ENCODE results near the gene FIBCD1.

FIBCD1 gene

GRCh38 chr9:130884542-130885483, 54.2 kb downstream of the FIBCD1 start:
- TF ChIP-seq, protein P1, sequence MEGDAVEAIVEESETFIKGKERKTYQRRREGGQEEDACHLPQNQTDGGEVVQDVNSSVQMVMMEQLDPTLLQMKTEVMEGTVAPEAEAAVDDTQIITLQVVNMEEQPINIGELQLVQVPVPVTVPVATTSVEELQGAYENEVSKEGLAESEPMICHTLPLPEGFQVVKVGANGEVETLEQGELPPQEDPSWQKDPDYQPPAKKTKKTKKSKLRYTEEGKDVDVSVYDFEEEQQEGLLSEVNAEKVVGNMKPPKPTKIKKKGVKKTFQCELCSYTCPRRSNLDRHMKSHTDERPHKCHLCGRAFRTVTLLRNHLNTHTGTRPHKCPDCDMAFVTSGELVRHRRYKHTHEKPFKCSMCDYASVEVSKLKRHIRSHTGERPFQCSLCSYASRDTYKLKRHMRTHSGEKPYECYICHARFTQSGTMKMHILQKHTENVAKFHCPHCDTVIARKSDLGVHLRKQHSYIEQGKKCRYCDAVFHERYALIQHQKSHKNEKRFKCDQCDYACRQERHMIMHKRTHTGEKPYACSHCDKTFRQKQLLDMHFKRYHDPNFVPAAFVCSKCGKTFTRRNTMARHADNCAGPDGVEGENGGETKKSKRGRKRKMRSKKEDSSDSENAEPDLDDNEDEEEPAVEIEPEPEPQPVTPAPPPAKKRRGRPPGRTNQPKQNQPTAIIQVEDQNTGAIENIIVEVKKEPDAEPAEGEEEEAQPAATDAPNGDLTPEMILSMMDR (IDR thresholded peaks at IDR 0.05; ENCODE audit: extremely low read depth, missing control alignments): no peak
- no peak for DNase-seq (ENCODE audit: low spot score)

DNA sequence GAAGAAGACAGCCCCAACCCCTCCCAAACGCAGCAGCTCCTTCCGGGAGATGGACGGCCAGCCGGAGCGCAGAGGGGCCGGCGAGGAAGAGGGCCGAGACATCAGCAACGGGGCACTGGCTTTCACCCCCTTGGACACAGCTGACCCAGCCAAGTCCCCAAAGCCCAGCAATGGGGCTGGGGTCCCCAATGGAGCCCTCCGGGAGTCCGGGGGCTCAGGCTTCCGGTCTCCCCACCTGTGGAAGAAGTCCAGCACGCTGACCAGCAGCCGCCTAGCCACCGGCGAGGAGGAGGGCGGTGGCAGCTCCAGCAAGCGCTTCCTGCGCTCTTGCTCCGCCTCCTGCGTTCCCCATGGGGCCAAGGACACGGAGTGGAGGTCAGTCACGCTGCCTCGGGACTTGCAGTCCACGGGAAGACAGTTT, 54.9 kb downstream of the FIBCD1 start:
- TF ChIP-seq, protein P1 (IDR thresholded peaks at IDR 0.05; ENCODE audit: extremely low read depth, missing control alignments): no peak
- no peak for DNase-seq (ENCODE audit: low spot score)

DNA sequence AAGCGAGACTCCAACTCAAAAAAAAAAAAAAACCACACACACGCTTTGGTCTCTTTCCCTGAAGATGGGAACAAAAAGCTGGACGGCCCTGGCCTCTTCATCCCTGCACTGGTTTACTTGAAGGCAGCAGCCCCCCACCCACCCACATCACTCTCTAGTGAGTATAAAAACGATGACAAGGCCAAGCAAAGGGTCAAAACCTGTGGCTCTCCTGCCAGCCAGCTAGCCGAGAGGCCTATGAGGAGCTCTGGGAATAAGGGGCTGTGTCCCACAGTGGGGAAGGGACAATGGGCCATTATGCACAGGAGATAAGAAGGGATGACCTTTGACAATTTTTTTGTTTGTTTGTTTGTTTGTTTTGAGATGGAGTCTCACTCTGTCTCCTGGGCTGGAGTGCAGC, 55.6 kb downstream of the FIBCD1 start:
- DNase-seq (ENCODE audit: low spot score): no peak

DNA sequence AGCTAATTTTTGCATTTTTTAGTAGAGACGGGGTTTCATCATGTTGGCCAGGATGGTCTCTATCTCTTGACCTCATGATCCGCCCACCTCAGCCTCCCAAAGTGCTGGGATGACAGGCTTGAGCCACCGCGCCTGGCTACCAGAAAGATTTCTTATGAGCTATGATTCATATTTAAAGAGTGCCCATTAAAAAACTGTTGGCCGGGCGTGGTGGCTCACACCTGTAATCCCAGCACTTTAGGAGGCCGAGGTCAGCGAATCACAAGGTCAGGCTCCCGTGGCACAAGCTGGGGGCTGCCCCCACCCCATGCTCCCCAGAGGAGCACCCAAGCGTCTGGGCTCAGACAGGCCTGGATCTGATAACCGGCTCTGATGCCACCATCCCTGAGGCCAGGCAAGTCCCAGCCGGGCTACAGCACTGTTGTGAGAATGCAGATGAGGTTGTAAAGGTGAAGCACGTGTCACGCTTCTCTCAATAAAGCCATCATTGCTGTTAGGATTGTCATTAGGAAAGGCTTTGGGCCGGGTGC, 56.3 kb downstream of the FIBCD1 start:
- TF ChIP-seq, protein P1 (IDR thresholded peaks at IDR 0.05; ENCODE audit: extremely low read depth, missing control alignments): no peak
- no peak for DNase-seq (ENCODE audit: low spot score)

More for the DNA sequence above, 55.6 kb downstream of the FIBCD1 start:
- TF ChIP-seq, protein P1 (IDR thresholded peaks at IDR 0.05; ENCODE audit: extremely low read depth, missing control alignments): no peak

- no peak for DNase-seq (ENCODE audit: low spot score)
- TF ChIP-seq, protein P1 (IDR thresholded peaks at IDR 0.05; ENCODE audit: extremely low read depth, missing control alignments): no peak
These were observed 57.5 kb downstream of the FIBCD1 start for GRCh38 chr9:130881516-130881915.

- DNase-seq (ENCODE audit: low spot score): no peak
- TF ChIP-seq, protein P1 (IDR thresholded peaks at IDR 0.05; ENCODE audit: extremely low read depth, missing control alignments): no peak
These were observed 58.3 kb downstream of the FIBCD1 start for GRCh38 chr9:130880599-130881220.
